ENCODE results near the gene LUZP2. TPM values are rescaled to one million over a fixed set of nuclear protein-coding genes. Genes with fewer than 3 reads are reported as not detected.
A peak's percentile ranks its signal among the peaks of the same experiment; 100 is the strongest.

LUZP2 gene
- polyA plus RNA-seq, 1 donor: 2.8 TPM

- Histone ChIP-seq H3K4me3 (ENCODE audit: low read length) (no peak overlapping the region), H3K9me3 (ENCODE audit: control insufficient read depth, low read depth, low read length) (no peaks in the 10 kb centered on the region), H3K27ac (ENCODE audit: low read length) (no peak overlapping the region), H3K27me3 (ENCODE audit: control insufficient read depth, insufficient read depth, low read length) (no peaks in the 10 kb centered on the region), H3K4me1 (ENCODE audit: control insufficient read depth, insufficient read depth, low read length) (peaks cover 4% of the 10 kb centered on the region), H3K36me3 (ENCODE audit: control insufficient read depth, insufficient read depth, low read length) (no peaks in the 10 kb centered on the region)
- WGBS (ENCODE audit: insufficient coverage, low lambda C conversion rate): no CpG with 5 or more reads among the region's 3 CpGs
- DNase-seq: no peak
Measured at GRCh38 chr11:24509114-24509513, 12.3 kb downstream of the LUZP2 start.

GRCh38 chr11:24511511-24511910 lies 14.7 kb downstream of the LUZP2 start:
- DNase-seq: peak in 1 of 2 donors; percentile 52
- H3K4me1 ChIP-seq (ENCODE audit: control insufficient read depth, insufficient read depth, low read length): peaks cover 4% of the 10 kb centered on the region
- H3K36me3 ChIP-seq (ENCODE audit: control insufficient read depth, insufficient read depth, low read length): no peaks in the 10 kb centered on the region
- no peak overlapping the region for H3K4me3 ChIP-seq (ENCODE audit: low read length)
- 7% methylated on average over 3 of the region's 5 CpGs for WGBS (ENCODE audit: insufficient coverage, low lambda C conversion rate)
- no peaks in the 10 kb centered on the region for H3K27me3 ChIP-seq (ENCODE audit: control insufficient read depth, insufficient read depth, low read length)
- H3K9me3 ChIP-seq (ENCODE audit: control insufficient read depth, low read depth, low read length): no peaks in the 10 kb centered on the region
- no peak overlapping the region for H3K27ac ChIP-seq (ENCODE audit: low read length)

GRCh38 chr11:24513479-24514218 lies 16.8 kb downstream of the LUZP2 start:
- H3K4me3 ChIP-seq (ENCODE audit: low read length): no peak overlapping the region
- no peaks in the 10 kb centered on the region for H3K27me3 ChIP-seq (ENCODE audit: control insufficient read depth, insufficient read depth, low read length)
- DNase-seq: no peak
- H3K4me1 ChIP-seq (ENCODE audit: control insufficient read depth, insufficient read depth, low read length): peaks cover 4% of the 10 kb centered on the region
- 100% methylated on average over 1 of the region's 3 CpGs for WGBS (ENCODE audit: insufficient coverage, low lambda C conversion rate)
- H3K36me3 ChIP-seq (ENCODE audit: control insufficient read depth, insufficient read depth, low read length): no peaks in the 10 kb centered on the region
- no peak overlapping the region for H3K27ac ChIP-seq (ENCODE audit: low read length)
- H3K9me3 ChIP-seq (ENCODE audit: control insufficient read depth, low read depth, low read length): no peaks in the 10 kb centered on the region

- H3K27me3 ChIP-seq (ENCODE audit: control insufficient read depth, insufficient read depth, low read length): no peaks in the 10 kb centered on the region
- WGBS (ENCODE audit: insufficient coverage, low lambda C conversion rate): 89% methylated on average over 1 of the region's 2 CpGs
- H3K4me3 ChIP-seq (ENCODE audit: low read length): no peak overlapping the region
- no peak for DNase-seq
- peaks cover 4% of the 10 kb centered on the region for H3K4me1 ChIP-seq (ENCODE audit: control insufficient read depth, insufficient read depth, low read length)
- H3K9me3 ChIP-seq (ENCODE audit: control insufficient read depth, low read depth, low read length): no peaks in the 10 kb centered on the region
- no peaks in the 10 kb centered on the region for H3K36me3 ChIP-seq (ENCODE audit: control insufficient read depth, insufficient read depth, low read length)
- H3K27ac ChIP-seq (ENCODE audit: low read length): no peak overlapping the region
Measured at GRCh38 chr11:24514219-24514594, 17.4 kb downstream of the LUZP2 start.

GRCh38 chr11:24515632-24516031 lies 18.8 kb downstream of the LUZP2 start:
- H3K9me3 ChIP-seq (ENCODE audit: control insufficient read depth, low read depth, low read length): no peaks in the 10 kb centered on the region
- H3K36me3 ChIP-seq (ENCODE audit: control insufficient read depth, insufficient read depth, low read length): no peaks in the 10 kb centered on the region
- H3K4me1 ChIP-seq (ENCODE audit: control insufficient read depth, insufficient read depth, low read length): peaks cover 4% of the 10 kb centered on the region
- DNase-seq: no peak
- H3K27me3 ChIP-seq (ENCODE audit: control insufficient read depth, insufficient read depth, low read length): no peaks in the 10 kb centered on the region
- no peak overlapping the region for H3K27ac ChIP-seq (ENCODE audit: low read length)
- H3K4me3 ChIP-seq (ENCODE audit: low read length): no peak overlapping the region
- no CpG with 5 or more reads among the region's 1 CpG for WGBS (ENCODE audit: insufficient coverage, low lambda C conversion rate)

- H3K9me3 ChIP-seq (ENCODE audit: control insufficient read depth, low read depth, low read length): no peaks in the 10 kb centered on the region
- no peaks in the 10 kb centered on the region for H3K36me3 ChIP-seq (ENCODE audit: control insufficient read depth, insufficient read depth, low read length)
- DNase-seq: peak in 1 of 2 donors; percentile 54
- H3K4me3 ChIP-seq (ENCODE audit: low read length): no peak overlapping the region
- H3K27me3 ChIP-seq (ENCODE audit: control insufficient read depth, insufficient read depth, low read length): no peaks in the 10 kb centered on the region
- no peak overlapping the region for H3K27ac ChIP-seq (ENCODE audit: low read length)
- H3K4me1 ChIP-seq (ENCODE audit: control insufficient read depth, insufficient read depth, low read length): peaks cover 4% of the 10 kb centered on the region
Measured at GRCh38 chr11:24516638-24517037, 19.8 kb downstream of the LUZP2 start.

- Histone ChIP-seq H3K4me3 (ENCODE audit: low read length) (no peak overlapping the region), H3K4me1 (ENCODE audit: control insufficient read depth, insufficient read depth, low read length) (no peaks in the 10 kb centered on the region), H3K9me3 (ENCODE audit: control insufficient read depth, low read depth, low read length) (no peaks in the 10 kb centered on the region), H3K36me3 (ENCODE audit: control insufficient read depth, insufficient read depth, low read length) (no peaks in the 10 kb centered on the region), H3K27ac (ENCODE audit: low read length) (no peak overlapping the region), H3K27me3 (ENCODE audit: control insufficient read depth, insufficient read depth, low read length) (no peaks in the 10 kb centered on the region)
- 98% methylated on average over 5 of the region's 5 CpGs for WGBS (ENCODE audit: insufficient coverage, low lambda C conversion rate)
- no peak for DNase-seq
Measured at GRCh38 chr11:24521601-24522000, 24.7 kb downstream of the LUZP2 start.

GRCh38 chr11:24524156-24524555 lies 27.3 kb downstream of the LUZP2 start:
- Histone ChIP-seq H3K4me3 (ENCODE audit: low read length) (no peak overlapping the region), H3K27ac (ENCODE audit: low read length) (no peak overlapping the region), H3K4me1 (ENCODE audit: control insufficient read depth, insufficient read depth, low read length) (no peaks in the 10 kb centered on the region), H3K36me3 (ENCODE audit: control insufficient read depth, insufficient read depth, low read length) (no peaks in the 10 kb centered on the region), H3K9me3 (ENCODE audit: control insufficient read depth, low read depth, low read length) (no peaks in the 10 kb centered on the region), H3K27me3 (ENCODE audit: control insufficient read depth, insufficient read depth, low read length) (no peaks in the 10 kb centered on the region)
- peak in 1 of 2 donors; percentile 15 for DNase-seq
- WGBS (ENCODE audit: insufficient coverage, low lambda C conversion rate): no CpG with 5 or more reads among the region's 3 CpGs

- 30% methylated on average over 2 of the region's 3 CpGs for WGBS (ENCODE audit: insufficient coverage, low lambda C conversion rate)
- no peaks in the 10 kb centered on the region for H3K9me3 ChIP-seq (ENCODE audit: control insufficient read depth, low read depth, low read length)
- H3K4me1 ChIP-seq (ENCODE audit: control insufficient read depth, insufficient read depth, low read length): no peaks in the 10 kb centered on the region
- H3K27ac ChIP-seq (ENCODE audit: low read length): no peak overlapping the region
- DNase-seq: no peak
- no peaks in the 10 kb centered on the region for H3K27me3 ChIP-seq (ENCODE audit: control insufficient read depth, insufficient read depth, low read length)
- H3K4me3 ChIP-seq (ENCODE audit: low read length): no peak overlapping the region
- H3K36me3 ChIP-seq (ENCODE audit: control insufficient read depth, insufficient read depth, low read length): no peaks in the 10 kb centered on the region
Measured at GRCh38 chr11:24531528-24531927, 34.7 kb downstream of the LUZP2 start.

GRCh38 chr11:24543771-24544170 lies 46.9 kb downstream of the LUZP2 start:
- Histone ChIP-seq H3K4me3 (ENCODE audit: low read length) (no peak overlapping the region), H3K4me1 (ENCODE audit: control insufficient read depth, insufficient read depth, low read length) (no peaks in the 10 kb centered on the region), H3K27ac (ENCODE audit: low read length) (no peak overlapping the region), H3K9me3 (ENCODE audit: control insufficient read depth, low read depth, low read length) (no peaks in the 10 kb centered on the region), H3K27me3 (ENCODE audit: control insufficient read depth, insufficient read depth, low read length) (no peaks in the 10 kb centered on the region), H3K36me3 (ENCODE audit: control insufficient read depth, insufficient read depth, low read length) (no peaks in the 10 kb centered on the region)
- no peak for DNase-seq
- WGBS (ENCODE audit: insufficient coverage, low lambda C conversion rate): no CpG with 5 or more reads among the region's 3 CpGs

- Histone ChIP-seq H3K27me3 (ENCODE audit: control insufficient read depth, insufficient read depth, low read length) (no peaks in the 10 kb centered on the region), H3K27ac (ENCODE audit: low read length) (no peak overlapping the region), H3K4me1 (ENCODE audit: control insufficient read depth, insufficient read depth, low read length) (no peaks in the 10 kb centered on the region), H3K36me3 (ENCODE audit: control insufficient read depth, insufficient read depth, low read length) (no peaks in the 10 kb centered on the region), H3K9me3 (ENCODE audit: control insufficient read depth, low read depth, low read length) (no peaks in the 10 kb centered on the region), H3K4me3 (ENCODE audit: low read length) (no peak overlapping the region)
- WGBS (ENCODE audit: insufficient coverage, low lambda C conversion rate): 100% methylated on average over 2 of the region's 3 CpGs
- no peak for DNase-seq
Measured at GRCh38 chr11:24556693-24557092, 59.8 kb downstream of the LUZP2 start.
